Measurements from ENCODE around the gene P2RY6. TPM values are rescaled to one million over a fixed set of nuclear protein-coding genes. Genes with fewer than 3 reads are reported as not detected.
A peak's percentile ranks its signal among the peaks of the same experiment; 100 is the strongest.

P2RY6 gene
- total RNA-seq, 1 experiment from 2014 or later: 34.7 TPM

- Histone ChIP-seq H3K4me3 (no peak overlapping the region), H3K27me3 (ENCODE audit: insufficient read depth, low read depth) (no peaks in the 10 kb centered on the region), H3K27ac (peak overlapping the region; percentile 31; the same call in 1 of the 2 replicates), H3K9me2 (ENCODE audit: insufficient read depth) (no peaks in the 10 kb centered on the region), H3K9me3 (ENCODE audit: insufficient read depth, low read depth) (no peaks in the 10 kb centered on the region), H3K4me2 (peak overlapping the region; percentile 47), H3K36me3 (ENCODE audit: low read depth) (peaks cover 2% of the 10 kb centered on the region; the same call in 1 of the 2 replicates), H2AFZ (no peak overlapping the region), H3K4me1 (replicated peaks; ENCODE audit: insufficient read depth) (peaks cover 58% of the 10 kb centered on the region), H3K79me2 (ENCODE audit: low read depth) (peaks cover 42% of the 10 kb centered on the region), H3F3A (ENCODE audit: insufficient read depth, low read depth) (peaks cover 22% of the 10 kb centered on the region), H4K20me1 (ENCODE audit: insufficient read depth) (no peaks in the 10 kb centered on the region; the same call in 1 of the 2 replicates)
- POLR2A ChIA-PET (ENCODE audit: unreplicated experiment): interaction anchor here (0.5 to 0.6 kb wide), 2 partner anchors 18 to 164 kb away, joined by 3 to 12 read pairs; no protein-coding TSS in a partner anchor
- intact Hi-C loops (cut with micrococcal nuclease; ENCODE audit: unreplicated experiment): no loop called here
- no TSS peak for BruUV-seq (replicated peaks)
- CTCF ChIA-PET: interaction anchor here (0.6 to 1.6 kb wide), 3 partner anchors 12 to 64 kb away, joined by 3 to 7 read pairs (median 5); no protein-coding TSS in a partner anchor
- no peak for TF ChIP-seq EZH2 (IDR thresholded peaks at IDR 0.05; ENCODE audit: low read depth)
- TF ChIP-seq, protein P1, sequence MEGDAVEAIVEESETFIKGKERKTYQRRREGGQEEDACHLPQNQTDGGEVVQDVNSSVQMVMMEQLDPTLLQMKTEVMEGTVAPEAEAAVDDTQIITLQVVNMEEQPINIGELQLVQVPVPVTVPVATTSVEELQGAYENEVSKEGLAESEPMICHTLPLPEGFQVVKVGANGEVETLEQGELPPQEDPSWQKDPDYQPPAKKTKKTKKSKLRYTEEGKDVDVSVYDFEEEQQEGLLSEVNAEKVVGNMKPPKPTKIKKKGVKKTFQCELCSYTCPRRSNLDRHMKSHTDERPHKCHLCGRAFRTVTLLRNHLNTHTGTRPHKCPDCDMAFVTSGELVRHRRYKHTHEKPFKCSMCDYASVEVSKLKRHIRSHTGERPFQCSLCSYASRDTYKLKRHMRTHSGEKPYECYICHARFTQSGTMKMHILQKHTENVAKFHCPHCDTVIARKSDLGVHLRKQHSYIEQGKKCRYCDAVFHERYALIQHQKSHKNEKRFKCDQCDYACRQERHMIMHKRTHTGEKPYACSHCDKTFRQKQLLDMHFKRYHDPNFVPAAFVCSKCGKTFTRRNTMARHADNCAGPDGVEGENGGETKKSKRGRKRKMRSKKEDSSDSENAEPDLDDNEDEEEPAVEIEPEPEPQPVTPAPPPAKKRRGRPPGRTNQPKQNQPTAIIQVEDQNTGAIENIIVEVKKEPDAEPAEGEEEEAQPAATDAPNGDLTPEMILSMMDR (conservative IDR thresholded peaks at IDR 0.05): no peak
- peak; percentile 52 to 73 for DNase-seq
Observed at GRCh38 chr11:73225001-73225686, 47.0 kb upstream of the P2RY6 start.

- Histone ChIP-seq H3K27me3 (ENCODE audit: insufficient read depth, low read depth) (no peaks in the 10 kb centered on the region), H4K20me1 (ENCODE audit: insufficient read depth) (no peaks in the 10 kb centered on the region; the same call in 1 of the 2 replicates), H3K9me2 (ENCODE audit: insufficient read depth) (no peaks in the 10 kb centered on the region), H3K9me3 (ENCODE audit: insufficient read depth, low read depth) (no peaks in the 10 kb centered on the region), H3K4me3 (no peak overlapping the region), H3K27ac (no peak overlapping the region), H3F3A (ENCODE audit: insufficient read depth, low read depth) (peaks cover 22% of the 10 kb centered on the region), H3K4me1 (replicated peaks; ENCODE audit: insufficient read depth) (peaks cover 51% of the 10 kb centered on the region), H3K79me2 (ENCODE audit: low read depth) (peaks cover 35% of the 10 kb centered on the region), H3K4me2 (0 out of 2 replicates have a peak overlapping the region, but pooled peaks have one; percentile 47), H2AFZ (no peak overlapping the region), H3K36me3 (ENCODE audit: low read depth) (peaks cover 6% of the 10 kb centered on the region; the same call in 1 of the 2 replicates)
- BruUV-seq (replicated peaks): no TSS peak
- TF ChIP-seq, protein P1 (conservative IDR thresholded peaks at IDR 0.05): no peak
- no peak for TF ChIP-seq EZH2 (IDR thresholded peaks at IDR 0.05; ENCODE audit: low read depth)
- CTCF ChIA-PET: interaction anchor here (1.6 kb wide), 1 partner anchor 63 kb away, joined by 5 read pairs; no protein-coding TSS in a partner anchor
- POLR2A ChIA-PET (ENCODE audit: unreplicated experiment): no interaction called here
- DNase-seq: no peak
- intact Hi-C loops (cut with micrococcal nuclease; ENCODE audit: unreplicated experiment): no loop called here
Observed at GRCh38 chr11:73225851-73226250, 46.3 kb upstream of the P2RY6 start.

- BruUV-seq (replicated peaks): no TSS peak
Observed at GRCh38 chr11:73226297-73227006, 45.7 kb upstream of the P2RY6 start.

More at GRCh38 chr11:73226297-73227006, 45.7 kb upstream of the P2RY6 start:
- Histone ChIP-seq H3K79me2 (ENCODE audit: low read depth) (peaks cover 29% of the 10 kb centered on the region), H4K20me1 (ENCODE audit: insufficient read depth) (no peaks in the 10 kb centered on the region; the same call in 1 of the 2 replicates), H3K4me3 (no peak overlapping the region), H3F3A (ENCODE audit: insufficient read depth, low read depth) (peaks cover 22% of the 10 kb centered on the region), H3K4me2 (no peak overlapping the region), H3K27ac (no peak overlapping the region), H2AFZ (no peak overlapping the region), H3K9me3 (ENCODE audit: insufficient read depth, low read depth) (no peaks in the 10 kb centered on the region), H3K36me3 (ENCODE audit: low read depth) (peaks cover 6% of the 10 kb centered on the region; the same call in 1 of the 2 replicates), H3K4me1 (replicated peaks; ENCODE audit: insufficient read depth) (peaks cover 49% of the 10 kb centered on the region), H3K9me2 (ENCODE audit: insufficient read depth) (no peaks in the 10 kb centered on the region), H3K27me3 (ENCODE audit: insufficient read depth, low read depth) (no peaks in the 10 kb centered on the region)
- no peak for DNase-seq
- CTCF ChIA-PET: interaction anchor here (0.6 to 0.7 kb wide), 4 partner anchors 13 to 436 kb away, joined by 3 to 11 read pairs (median 4); no protein-coding TSS in a partner anchor
- intact Hi-C loops (cut with micrococcal nuclease; ENCODE audit: unreplicated experiment): no loop called here
- TF ChIP-seq EZH2 (IDR thresholded peaks at IDR 0.05; ENCODE audit: low read depth): no peak
- POLR2A ChIA-PET (ENCODE audit: unreplicated experiment): no interaction called here
